G401 (cell line): ENCODE data around the gene METTL16. TPM values are rescaled to one million over a fixed set of nuclear protein-coding genes. Genes with fewer than 3 reads are reported as not detected.

Experiments
- DNase-seq: peaks from one replicate; pipeline ENCODE4 v3.0.0-alpha.2; 2015; ENCODE audit warnings: low spot score
- in situ Hi-C: cut with HindIII; loops from 2 replicates; pipeline ENCODE4 v1.10.0; 2016; ENCODE audit warnings: low sequenced_read_pairs, mixed read lengths
- total RNA-seq: library from RNA; depleted of rRNA; stranded (reverse); fragments of >200 nt; shearing (Covaris generic); gene quantifications from 2 replicates; pipeline ENCODE4 v1.2.3, GENCODE V29; 2014

METTL16 gene
- total RNA-seq, 1 experiment from 2014 or later: 58.3 TPM

DNA sequence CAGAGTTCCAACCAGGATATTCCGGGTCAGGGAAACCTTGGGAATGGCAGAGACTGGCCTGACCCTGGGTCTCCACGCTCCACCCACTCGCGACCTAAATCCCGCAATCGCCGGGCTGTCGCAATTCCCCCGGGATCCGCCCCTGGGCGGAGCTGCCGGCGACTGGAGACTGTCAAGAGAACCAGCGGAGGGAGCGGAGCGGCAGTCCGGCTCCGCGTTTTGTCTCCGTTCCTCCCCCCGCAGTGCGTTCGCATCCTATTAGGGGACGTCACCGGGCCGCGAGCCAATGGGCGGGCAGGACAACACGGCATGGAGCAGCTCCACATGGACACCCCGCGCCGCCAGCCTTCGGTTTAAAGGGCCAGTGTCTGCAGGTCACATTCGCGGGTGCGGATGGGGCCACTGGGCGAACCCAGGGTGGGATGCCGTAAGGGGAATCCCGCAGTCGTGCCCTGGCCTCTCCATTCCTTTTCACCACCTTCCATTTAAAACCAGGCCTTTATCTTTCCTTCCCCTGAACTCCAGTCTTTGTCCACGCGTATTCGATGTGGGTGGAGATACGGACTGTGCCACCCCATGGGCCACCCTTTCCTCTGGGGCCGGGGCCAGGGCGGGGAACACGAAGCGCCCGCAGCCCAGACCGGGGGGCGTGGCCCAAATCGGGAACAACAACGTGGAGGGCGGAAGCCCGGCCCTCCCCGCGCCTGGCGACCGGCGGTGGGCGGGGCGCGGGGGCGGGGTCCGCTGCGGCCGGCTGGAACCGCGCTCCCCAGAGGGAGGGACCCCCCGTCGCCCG lies 110.1 kb downstream of the METTL16 start:
- in situ Hi-C loops: no loop called here
- peak; percentile 98 for DNase-seq

DNA sequence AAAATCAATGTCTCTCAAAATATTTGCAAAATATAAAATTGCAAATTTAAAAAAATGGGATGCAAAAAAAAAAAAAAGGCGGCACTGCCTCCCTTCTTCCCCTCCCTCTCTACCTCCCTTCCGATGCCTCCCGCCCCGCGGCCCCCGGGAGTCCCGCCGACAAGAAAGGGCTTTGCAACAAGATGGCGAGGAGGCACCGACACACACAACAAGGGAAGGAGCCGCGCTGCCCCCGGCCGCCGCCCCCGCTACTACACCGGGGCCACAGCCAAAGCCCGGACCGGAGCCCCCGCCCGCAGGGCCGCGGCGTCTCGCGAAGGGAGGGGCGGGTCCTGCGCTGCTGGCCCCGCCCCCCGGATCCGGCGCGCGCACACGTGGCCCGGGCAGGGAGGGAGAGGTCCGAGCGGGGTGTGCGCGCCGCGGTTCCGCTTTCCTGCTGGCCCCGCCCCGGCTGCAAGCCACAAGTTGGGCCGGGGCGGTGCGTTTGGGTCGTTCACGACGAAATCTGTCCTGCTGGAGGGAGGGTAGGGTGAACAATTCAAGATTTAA lies 110.7 kb downstream of the METTL16 start, which contains the start of gene MNT:
Gene MNT (minus strand): TSS at position 184 of the 549 bp plus-strand sequence. CDS start 348 bp downstream, outside the sequence.
- in situ Hi-C loops: no loop called here
- DNase-seq: peak; percentile 92

DNA sequence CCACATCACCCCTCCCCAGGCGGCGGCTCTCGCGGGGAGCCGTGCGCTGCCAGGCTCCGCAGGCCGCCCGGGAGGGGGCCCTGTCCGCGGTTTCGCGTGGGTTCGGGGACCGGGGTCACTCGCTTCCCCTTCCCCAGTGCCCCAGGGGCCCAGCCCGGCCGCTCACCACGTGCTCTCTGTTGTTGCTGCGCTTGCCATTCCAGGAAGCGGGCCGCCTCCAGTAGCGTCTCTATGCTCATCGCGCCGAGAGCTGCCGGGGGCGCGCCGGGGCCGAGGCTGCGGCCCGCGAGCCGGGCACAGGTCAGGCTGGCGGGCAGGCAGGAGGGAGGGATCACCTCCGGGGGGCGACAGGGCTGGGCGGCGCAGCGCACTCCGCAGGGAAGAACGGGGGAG lies 111.2 kb downstream of the METTL16 start:
- in situ Hi-C loops: no loop called here
- peak; percentile 48 for DNase-seq

- DNase-seq: peak; percentile 92
- in situ Hi-C loops: no loop called here
Observed at GRCh38 chr17:2399572-2400473, 111.9 kb downstream of the METTL16 start.

DNA sequence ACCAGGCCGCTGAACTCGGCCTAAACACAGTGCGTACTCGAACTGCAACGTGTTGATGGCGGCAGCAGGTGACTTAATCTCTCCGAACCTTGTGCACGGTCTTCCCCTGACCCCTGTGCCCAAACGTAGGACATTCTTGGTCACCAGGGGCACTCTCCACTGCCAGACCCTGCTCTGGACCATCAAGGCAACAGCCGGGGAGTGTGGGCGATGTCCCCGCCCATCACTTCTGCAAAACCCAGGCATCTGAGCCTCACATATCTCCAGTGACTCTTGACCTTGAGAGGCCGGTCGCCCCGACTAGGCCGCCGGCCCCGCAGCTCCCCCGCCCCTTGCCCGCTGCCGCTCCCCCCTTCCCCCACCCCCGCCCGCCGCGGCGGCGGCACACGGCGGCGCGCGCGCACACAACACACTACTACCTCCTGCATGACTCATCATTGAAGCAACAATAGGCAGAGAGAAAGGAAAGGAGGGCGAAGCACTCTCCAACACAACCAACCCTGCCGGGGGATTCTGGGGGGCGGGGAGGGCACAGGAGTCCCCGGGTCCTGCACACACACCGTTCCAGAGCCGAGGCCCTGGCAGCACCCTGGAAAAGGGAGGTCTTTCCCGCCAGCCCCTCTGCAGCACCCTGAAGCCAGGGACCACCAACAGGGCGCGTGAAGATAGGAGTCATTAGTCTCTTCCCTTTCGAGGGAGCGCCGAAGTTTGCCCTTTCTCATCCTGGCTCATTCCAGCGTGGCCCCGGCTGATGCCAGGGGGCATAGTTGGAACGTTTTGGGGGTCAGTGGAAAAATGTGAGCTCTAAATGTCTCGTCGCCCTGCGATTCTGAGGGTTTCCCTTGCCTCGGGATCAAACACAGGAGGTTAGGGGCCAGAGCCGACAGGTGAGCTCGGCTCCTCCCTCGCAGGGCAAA lies 112.8 kb downstream of the METTL16 start:
- DNase-seq: peak; percentile 58
- in situ Hi-C loops: no loop called here

DNA sequence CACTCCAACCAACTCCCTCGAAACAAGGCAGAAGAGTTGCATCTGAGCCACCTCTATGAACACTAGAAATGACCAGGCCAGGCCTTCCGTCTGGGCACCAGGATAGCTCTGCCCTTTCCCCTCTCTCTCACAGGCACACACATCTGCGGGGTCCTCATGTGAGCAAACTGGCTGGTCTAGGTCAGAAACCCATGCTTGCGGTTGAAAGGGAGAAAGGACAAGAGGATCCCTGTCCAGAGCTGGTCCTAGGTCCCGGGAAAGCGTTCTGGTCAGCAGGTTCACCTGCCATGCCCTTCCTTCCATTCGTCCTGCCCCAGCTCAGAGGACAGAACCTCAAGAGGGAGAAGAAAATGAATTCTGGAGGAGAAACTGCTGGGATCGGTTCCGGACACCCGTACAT lies 113.5 kb downstream of the METTL16 start:
- no peak for DNase-seq
- in situ Hi-C loops: no loop called here

DNA sequence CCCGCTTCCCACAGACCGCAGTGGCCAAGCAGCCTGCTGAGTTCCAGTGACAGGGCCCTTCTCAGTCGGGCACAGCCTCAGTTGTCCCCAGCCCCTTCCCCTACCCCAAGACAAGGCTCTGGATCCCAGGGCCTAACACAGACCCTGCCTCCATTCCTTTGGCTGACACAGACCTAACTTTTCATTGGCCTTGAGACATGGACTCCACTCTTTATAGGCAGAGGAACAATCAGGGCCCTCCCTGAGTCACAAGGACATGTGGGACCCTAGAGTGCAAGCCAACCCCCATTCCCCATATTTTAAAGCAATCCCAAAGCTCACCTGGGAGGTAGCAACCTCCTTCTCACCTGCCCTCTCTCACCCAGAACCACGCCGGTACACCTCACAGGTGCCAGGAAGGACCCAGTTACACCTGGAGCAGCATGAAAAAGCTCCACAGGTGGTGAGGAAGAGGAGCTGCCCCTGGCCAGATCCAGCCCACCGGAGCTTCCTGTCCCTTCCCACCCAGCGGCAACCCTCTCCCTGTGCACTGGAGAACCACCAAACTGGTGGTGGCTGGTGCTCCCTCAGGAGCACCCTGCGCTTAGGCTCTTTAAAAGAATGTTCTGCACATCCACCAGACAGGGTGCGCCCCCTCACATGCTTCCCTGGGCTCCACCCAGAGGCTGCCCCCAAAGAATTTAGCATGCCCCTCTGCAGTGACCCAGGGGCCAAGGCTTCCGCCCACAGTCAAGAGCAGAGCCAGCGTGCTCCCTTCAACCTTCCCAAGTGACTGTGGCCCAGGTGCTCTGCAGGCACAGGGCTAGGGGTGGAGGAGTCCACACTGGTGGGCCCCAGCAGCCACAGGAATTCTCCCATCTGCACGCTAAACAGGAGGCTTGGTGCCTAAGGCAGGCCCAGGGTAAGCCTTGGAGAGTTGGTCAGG lies 114.2 kb downstream of the METTL16 start:
- in situ Hi-C loops: no loop called here
- no peak for DNase-seq

- in situ Hi-C loops: no loop called here
- peak; percentile 81 for DNase-seq
Observed at GRCh38 chr17:2396568-2397246, 115.0 kb downstream of the METTL16 start.

DNA sequence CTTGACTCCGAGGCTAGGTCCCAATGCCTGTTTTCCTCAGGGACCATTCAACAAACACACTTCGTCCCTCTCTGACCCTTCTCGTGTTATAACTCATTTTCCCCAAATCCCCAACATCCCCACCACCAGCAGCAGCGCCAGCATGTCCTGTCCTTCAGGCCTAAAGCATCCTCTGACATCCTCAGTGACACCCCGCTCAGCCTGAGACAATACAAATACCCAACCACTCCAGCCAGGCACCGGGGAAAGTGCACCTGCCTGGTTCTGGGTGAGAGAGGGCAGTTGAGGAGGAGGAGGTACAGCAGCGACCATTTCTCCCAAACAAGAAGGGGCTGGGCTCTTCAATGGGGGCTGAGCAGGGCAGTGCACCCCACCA lies 115.5 kb downstream of the METTL16 start:
- in situ Hi-C loops: no loop called here
- no peak for DNase-seq

GRCh38 chr17:2395258-2396181 lies 116.2 kb downstream of the METTL16 start:
- no peak for DNase-seq
- in situ Hi-C loops: no loop called here

- DNase-seq: no peak
- in situ Hi-C loops: no loop called here
Observed at GRCh38 chr17:2394775-2395201, 116.9 kb downstream of the METTL16 start.

GRCh38 chr17:2393954-2394749 lies 117.5 kb downstream of the METTL16 start:
- no peak for DNase-seq
- in situ Hi-C loops: no loop called here

DNA sequence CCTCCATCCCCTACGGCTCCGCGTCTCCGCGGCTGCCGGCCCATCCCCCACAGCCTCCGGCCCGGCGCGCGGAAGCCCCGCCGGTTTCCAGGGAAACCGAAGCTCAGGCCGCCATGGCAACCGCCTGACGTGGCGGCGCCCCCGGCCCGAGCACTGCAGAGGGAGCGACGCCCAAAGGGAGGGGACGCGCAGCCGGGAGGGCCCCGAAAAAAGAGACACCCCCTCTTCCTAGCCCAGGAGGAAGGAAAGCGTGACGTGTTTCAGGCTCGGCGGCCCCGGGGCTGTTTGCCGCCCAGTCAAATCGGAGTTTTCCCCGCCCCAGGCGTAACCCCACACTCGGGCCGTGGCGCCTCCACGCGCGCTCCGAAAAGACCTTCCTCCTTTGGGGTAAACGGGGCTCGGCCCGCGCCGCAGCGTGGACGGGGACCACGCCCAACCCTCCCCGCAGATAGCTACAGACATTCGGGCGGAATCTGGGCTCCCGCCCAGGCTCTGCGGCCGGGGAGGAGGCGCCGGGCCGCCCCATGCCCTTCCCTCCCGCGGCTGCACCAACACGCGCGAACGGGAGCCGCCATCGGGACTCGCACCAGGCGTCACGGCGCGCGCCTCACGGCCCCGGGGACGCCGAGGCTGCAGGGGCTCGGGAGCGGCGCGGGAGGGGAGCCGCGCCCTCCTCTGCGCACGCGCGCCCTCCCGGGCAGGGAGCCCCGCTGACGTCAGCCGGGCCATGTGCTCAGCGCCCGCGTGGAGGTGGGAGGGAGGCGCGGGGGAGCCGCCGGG lies 118.3 kb downstream of the METTL16 start:
- in situ Hi-C loops: no loop called here
- DNase-seq: peak; percentile 84

- in situ Hi-C loops: no loop called here
- peak; percentile 94 for DNase-seq
Observed at GRCh38 chr17:2392252-2393173, 119.2 kb downstream of the METTL16 start.
